GM12873 (cell line): Measurements from ENCODE around the gene CITED1.

Experiments used
- TF ChIP-seq, protein P1 (sequence below): IDR thresholded peaks from 2 replicates; pipeline ENCODE4 v1.5.1; 2012; ENCODE audit warnings: low read depth, mild to moderate bottlenecking, moderate library complexity, low read length, control low read depth; ENCODE audit not compliant: insufficient read depth; ENCODE audit errors: missing control alignments

The CITED1 gene, protein sequence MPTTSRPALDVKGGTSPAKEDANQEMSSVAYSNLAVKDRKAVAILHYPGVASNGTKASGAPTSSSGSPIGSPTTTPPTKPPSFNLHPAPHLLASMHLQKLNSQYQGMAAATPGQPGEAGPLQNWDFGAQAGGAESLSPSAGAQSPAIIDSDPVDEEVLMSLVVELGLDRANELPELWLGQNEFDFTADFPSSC

DNA sequence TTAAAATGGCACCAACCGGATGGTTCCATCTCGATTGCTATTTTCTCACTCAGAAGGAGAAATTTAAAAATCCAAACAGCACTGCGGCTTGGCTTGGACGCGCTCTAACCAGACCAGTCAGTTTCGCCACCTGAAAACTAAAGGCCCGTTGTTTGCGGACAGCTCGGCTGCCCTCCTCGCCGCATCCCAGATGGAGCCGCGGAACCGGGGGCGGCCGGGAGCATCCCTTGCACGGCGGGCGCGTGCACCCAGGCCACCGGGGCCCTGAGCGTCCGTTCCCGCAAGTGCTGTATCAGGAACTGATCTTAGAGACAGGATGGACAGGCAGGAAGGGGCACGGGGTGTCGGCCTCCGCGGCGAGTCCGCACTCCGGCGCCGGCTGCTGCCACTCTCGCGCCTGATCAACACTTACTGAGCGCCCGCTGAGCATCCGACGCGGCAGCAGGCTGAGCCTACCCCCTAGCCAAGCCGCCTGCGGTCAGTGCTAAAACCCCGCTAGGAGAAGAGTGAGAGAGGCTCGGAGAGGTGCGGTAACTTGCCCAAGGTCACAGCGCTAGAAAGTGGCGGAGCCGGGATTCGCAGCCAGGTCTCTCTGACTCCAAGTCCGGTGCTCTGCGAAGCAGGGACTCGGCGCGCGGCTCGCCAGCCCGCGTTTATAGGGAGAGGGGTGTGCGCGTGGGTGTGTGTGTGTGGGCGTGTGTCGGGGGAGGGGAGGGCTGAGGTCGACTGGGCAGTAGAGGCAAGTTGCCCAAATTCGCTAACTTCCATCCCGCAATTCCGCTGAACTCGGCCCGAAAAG lies at the start of gene CITED1:
Gene CITED1 (minus strand): TSS at position 629 of the 799 bp plus-strand sequence. CDS start 3,045 bp downstream, outside the sequence.
- TF ChIP-seq, protein P1, sequence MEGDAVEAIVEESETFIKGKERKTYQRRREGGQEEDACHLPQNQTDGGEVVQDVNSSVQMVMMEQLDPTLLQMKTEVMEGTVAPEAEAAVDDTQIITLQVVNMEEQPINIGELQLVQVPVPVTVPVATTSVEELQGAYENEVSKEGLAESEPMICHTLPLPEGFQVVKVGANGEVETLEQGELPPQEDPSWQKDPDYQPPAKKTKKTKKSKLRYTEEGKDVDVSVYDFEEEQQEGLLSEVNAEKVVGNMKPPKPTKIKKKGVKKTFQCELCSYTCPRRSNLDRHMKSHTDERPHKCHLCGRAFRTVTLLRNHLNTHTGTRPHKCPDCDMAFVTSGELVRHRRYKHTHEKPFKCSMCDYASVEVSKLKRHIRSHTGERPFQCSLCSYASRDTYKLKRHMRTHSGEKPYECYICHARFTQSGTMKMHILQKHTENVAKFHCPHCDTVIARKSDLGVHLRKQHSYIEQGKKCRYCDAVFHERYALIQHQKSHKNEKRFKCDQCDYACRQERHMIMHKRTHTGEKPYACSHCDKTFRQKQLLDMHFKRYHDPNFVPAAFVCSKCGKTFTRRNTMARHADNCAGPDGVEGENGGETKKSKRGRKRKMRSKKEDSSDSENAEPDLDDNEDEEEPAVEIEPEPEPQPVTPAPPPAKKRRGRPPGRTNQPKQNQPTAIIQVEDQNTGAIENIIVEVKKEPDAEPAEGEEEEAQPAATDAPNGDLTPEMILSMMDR: no peak

DNA sequence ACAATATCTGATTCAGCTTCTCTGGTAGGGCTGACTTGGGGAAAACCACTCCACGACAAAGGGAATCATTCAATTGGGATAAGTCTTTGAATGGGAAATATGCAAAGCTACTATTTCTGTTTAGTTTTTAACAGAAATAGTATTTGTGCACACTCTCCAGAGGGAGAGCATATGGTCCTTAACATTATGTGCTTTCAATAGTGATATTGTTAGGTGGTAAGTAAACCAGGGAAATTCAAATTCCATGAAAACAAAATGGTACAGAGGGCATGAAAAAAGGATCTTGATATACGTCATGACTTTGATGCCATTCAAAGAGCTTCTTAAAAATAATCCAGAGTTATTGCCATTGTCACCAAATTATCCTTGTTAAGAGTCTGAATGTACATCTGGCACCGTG lies 47.1 kb upstream of the CITED1 start:
- TF ChIP-seq, protein P1: no peak

DNA sequence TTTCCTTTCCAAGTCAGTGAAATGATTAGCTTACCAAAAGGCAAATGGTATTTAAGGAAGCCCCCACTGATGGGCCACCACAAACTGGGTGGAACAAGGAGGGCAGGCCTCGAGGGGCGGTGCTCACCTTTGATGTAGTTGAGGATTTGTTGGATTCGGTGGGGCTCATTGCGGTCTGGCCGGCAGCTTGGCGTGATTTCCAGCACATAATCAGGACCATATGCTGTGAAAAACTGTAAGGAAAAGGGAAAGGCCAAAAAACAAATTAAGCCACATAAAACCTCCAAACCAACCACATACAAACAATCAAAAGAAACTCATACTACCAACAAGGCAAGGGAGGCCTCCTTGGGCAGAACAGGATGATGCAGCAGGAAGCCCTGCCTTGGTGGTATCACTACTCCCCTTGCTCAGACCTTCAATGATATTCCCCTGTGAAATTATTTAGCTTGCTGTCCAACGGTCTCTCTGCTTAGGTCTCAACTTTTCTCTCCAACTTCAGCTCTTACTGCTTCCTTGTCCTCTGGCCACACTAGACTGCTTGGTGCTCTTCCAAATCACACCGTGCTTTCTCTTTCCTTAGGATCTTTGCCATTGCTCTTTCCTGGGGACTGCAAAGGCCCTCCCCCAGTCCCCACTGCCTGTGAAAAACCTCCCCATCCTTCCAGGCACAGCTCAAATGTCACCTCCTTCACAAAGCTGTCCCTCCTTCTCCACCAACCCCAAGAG lies 46.1 kb upstream of the CITED1 start:
- TF ChIP-seq, protein P1: no peak

DNA sequence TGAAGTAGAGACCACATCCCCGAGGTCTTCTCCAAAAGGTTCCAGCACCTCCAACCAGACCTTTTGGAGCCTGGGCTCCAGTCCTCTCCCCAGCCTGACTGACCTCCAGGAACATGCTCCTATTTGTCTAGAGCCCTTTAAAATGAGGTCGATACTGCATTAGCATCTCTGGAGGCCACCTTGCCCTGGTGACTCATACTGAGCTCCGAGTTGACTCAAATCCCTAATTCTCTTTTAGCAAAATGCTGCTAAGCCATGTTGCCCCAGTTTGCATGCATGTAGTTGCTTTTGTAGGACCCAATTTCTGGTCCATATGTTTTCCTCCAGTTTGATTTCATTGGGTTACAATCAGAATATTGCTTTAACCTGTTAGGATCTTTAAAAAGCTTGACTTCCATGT lies 43.5 kb upstream of the CITED1 start:
- TF ChIP-seq, protein P1: no peak

DNA sequence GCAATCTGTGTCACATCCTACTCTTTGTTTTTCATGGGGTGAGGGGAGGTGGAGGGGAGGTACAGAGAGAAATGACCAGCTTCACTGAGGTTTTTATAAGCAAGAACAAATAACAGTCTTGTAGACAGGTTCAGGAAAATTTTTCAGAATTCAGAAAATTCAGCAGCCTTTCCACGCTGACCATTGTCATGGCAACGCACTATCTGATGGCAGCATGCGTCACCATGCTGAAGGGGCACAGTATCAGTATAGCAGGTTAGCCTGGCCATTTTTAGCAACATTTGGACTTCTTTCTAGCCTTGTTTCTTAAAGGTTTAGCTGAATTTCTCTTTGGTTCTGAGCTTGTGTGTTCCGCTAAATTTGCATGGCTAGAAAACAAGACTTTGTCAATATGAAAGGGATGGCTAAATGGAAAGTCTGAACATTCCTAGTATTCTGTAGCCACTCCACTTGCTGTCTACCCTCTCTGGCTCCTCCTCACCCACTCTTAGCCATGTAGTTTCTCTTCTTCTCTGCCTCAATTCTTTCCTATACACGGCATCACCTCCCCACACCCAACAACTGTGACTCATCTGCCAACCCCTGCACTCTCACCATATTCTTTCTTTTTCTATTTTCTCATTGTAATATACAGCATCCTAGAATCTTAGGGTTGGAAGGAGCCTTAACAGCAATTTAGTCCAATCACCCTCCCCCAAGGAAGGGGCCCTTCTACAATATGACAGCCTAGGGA lies 42.7 kb upstream of the CITED1 start:
- TF ChIP-seq, protein P1: no peak

DNA sequence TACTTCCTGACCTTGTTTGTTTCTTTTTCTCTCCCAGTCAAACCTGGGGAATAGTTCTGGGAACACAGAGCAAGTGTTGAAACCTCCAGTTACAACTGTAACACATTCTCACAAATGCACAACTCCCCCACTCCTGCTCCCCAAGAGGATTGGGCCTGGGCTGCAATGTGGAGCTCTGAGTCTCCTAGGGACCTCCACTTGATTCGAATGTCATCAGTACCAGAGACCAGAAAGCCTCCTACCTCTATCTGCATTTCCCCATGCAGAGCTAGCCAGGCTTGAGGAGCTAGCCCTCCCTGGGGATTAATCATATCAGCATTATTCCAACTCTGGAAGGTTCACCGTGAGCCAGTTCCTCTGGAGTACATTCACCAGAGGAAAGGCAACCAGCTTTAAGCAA lies 41.7 kb upstream of the CITED1 start:
- TF ChIP-seq, protein P1: no peak
